ENCODE measurements around the gene IL18RAP. TPM values are rescaled to one million over a fixed set of nuclear protein-coding genes. Genes with fewer than 3 reads are reported as not detected.

IL18RAP gene
- total RNA-seq, 1 donor from 2014 or later, result 40.3 TPM

DNA sequence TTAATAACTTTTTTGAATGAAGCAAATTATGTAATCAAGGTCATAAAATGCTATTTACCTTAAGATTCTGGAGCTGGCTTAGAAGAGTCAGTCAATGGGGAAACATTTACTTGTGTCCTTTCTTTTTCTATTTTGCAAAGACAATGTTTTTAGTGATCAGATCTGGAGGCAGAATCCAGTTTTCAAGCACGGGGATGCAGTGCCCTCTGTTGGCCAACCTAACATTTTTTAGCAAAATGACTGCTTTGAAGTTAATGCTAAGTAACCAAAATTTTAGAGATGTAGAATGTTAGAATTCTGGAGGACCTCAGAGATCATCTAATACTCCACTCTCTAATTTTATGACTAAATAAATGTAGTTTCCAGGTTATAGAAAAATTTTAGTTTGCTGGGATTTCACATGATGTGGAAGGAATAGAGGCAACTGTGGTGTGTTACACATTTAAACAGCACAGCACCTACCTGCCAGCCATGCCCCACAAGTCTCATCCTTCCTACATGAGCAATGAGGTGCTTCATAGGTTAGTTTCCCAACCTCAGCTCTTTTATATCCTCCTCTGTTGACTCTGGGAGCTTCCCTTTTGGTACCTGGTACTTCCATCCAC, 26.5 kb downstream of the IL18RAP start:
- intact Hi-C loops (cut with micrococcal nuclease), result loop anchor here (1.0 kb wide), 7 partner anchors 93 to 565 kb away; no protein-coding TSS in a partner anchor

DNA sequence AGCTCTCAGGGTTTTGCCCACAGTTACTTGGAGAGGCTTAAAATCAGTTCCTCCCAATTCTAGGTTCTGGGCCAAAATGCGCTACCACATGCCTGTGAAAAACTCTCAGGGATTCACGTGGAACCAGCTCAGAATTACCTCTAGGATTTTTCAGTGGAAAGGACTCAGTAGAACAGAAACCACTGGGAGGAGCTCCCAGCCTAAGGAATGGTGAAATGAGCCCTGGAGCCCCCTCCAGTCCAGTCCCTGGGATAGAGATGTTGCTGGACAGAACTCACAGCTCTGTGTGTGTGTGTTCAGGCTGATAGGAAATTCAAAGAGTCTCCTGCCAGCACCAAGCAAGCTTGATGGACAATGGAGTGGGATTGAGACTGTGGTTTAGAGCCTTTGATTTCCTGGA, 29.0 kb downstream of the IL18RAP start:
- intact Hi-C loops (cut with micrococcal nuclease), result no loop called here

DNA sequence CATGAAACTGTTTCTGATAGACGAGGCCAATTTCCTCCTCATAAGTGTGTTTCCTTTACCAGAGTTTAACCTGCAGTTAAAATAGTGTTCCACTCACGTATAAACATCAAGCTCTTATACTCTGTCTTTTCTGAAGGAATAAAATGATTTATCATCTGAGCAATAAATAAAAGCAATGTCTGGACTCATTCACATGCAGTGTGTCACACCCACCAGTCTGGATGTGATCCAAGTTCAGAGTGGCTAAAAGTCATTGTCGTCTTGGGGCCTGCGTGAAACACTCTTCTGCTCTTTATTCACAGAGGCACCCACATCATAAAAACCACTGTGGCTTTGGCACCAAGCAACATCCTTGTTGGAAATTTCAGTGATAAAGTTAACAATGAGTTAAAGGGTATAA, 30.5 kb downstream of the IL18RAP start:
- intact Hi-C loops (cut with micrococcal nuclease), result no loop called here

DNA sequence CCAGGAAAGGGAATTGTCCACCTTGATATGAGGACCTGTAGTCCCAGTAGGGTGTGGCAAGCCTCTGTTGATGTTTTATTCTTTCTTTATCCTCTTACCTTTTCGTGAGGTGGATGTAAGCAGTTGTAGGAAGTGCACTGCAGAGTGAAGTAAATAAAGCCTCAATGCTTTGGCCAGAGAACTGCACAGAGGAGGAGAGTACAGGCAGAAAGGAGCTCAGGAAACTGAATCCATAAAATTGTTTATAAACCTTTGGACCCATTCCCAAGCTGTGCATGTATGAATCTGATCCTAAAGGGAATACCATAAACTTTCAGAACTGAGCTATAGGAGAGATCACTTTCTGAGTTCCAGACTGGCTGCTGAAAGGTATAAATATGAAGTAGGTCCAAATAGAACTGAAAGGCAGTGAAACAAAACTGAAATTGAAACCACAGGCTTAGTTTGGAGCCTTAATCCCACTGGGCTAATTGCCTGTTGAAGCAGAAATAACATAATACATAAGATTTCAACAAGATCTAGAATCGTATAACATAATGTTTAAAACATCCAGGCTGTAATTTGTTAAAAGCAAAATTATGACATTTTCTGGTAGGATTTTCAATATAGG, 32.2 kb downstream of the IL18RAP start:
- intact Hi-C loops (cut with micrococcal nuclease), result no loop called here

DNA sequence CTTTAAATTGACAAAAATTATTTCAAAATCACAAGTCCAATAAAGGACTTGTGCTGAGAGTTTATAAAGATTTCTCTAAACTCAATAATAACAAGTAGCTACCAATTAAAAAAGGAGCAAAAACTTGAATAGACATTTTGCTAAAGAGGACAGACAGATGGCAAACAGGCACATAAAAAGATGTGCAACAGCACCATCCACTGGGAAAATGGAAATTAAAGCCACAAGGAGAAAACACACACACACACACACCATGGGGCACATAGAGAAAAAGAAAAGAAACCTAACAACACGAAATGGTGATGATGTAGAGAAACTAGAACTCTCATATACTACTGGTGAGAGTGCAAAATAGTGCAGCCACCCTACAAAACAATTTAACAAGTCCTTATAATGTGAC, 37.5 kb downstream of the IL18RAP start:
- intact Hi-C loops (cut with micrococcal nuclease), result no loop called here

DNA sequence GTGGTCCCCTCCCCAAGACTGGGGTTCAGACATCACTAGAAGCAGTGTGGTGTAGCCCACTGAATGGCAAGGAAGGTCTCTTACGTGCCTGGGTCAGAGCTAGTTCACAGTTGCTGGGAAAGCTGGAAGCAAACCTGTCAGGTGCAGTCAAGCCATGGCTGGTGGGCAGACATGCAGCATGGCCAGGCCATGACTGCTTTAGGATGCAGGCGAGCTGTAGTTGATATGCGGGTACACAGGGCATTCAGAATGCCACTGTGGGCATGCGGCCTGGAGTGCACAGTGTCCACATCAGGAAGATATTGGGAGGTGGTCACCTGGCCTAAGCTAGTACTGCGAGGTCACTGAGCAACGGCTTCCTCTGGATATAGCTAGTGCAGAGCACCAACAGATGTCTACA, 38.2 kb downstream of the IL18RAP start:
- intact Hi-C loops (cut with micrococcal nuclease), result no loop called here

DNA sequence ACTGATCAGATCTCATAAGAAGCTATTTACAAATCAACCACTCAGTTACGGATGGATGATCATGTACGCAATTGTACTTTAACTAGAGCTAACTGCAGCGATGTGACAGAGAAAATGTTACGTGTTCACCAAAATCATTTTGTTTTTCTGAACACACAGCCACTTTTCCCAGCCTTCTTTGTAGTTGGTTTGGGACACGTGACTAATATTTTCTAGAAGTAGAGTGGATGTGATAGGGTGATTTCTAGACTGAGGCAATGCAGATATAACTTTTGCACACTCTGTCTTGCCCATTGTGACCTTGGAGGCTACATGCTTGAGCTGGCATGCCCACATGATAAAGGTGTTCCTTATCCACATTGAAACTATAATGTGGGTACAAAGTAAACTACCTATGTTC, 40.2 kb downstream of the IL18RAP start:
- intact Hi-C loops (cut with micrococcal nuclease), result no loop called here

DNA sequence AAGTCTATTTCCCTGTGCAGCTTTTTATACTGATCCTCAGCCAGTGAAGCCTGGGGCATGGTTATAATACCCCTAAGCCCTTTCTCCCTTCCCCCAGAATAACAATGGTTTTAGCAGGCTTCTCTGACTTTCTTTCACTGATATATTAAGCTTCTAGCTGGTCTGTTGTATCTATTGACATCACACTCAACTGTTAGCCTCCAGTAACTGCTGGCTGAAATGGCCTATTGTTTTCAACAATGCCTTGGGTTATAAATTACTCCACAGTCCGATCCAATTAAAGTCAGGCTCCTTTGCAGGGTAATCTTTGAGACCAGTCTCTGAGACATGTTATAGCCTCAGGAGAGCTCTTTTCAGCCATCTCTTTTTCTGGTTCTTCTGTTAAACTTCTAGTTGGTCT, 47.2 kb downstream of the IL18RAP start:
- intact Hi-C loops (cut with micrococcal nuclease), result no loop called here

DNA sequence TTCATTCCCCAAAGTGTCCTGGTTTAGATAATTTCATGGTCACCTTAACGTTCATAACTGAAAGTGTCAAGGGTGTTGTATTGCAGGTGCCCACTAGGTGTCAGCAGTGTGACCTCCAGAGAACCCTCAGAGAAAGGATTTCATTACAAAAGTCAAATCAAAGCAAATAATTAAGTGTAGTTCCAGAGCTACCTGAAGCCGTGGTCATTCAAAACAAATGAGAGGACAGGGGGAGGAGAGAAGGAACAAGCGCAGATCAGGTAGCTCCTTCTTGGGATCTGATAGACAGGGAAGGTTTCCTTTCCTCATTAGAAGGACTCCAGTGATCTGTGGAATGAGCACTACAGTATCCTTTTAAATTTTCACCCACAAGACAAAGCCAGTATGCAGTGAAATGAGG, 50.1 kb downstream of the IL18RAP start, which contains the start of gene SLC9A4:
Gene SLC9A4, plus strand, starts transcription at position 207 of the 400 bp plus-strand sequence. CDS start 534 bp downstream, outside the sequence.
- intact Hi-C loops (cut with micrococcal nuclease), result loop anchor here (1.0 kb wide), 5 partner anchors 47 to 333 kb away; no protein-coding TSS in a partner anchor

DNA sequence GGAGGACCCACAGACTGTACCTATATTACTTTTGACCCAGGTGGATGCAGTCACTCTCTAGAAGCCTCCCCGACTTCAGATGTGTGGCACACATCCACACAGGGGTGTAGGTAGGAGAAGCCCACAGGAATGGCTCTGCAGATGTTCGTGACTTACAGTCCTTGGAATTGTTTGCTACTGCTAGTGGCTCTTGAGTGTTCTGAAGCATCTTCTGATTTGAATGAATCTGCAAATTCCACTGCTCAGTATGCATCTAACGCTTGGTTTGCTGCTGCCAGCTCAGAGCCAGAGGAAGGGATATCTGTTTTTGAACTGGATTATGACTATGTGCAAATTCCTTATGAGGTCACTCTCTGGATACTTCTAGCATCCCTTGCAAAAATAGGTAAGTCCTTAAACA, 50.7 kb downstream of the IL18RAP start:
- intact Hi-C loops (cut with micrococcal nuclease), result loop anchor here (1.0 kb wide), 5 partner anchors 47 to 333 kb away; no protein-coding TSS in a partner anchor

DNA sequence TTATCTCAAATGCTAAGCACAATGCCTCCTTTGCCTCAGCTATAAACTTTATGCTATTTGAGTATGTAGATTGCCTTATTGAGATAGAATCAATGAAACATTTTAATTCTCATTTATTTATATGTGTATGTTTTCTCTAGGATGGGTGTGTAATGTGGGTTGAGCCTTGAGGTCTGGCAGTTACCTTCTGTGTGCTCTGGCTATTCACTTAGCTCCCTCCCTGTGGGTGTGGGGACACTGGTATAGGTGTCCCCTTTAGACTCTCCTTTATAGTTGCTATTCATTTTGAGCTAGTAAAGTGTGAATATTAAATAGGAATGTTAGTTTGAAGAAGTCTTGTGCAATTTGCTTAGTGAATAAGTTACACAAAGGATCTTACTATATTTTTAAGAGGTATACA, 51.8 kb downstream of the IL18RAP start:
- intact Hi-C loops (cut with micrococcal nuclease), result no loop called here

DNA sequence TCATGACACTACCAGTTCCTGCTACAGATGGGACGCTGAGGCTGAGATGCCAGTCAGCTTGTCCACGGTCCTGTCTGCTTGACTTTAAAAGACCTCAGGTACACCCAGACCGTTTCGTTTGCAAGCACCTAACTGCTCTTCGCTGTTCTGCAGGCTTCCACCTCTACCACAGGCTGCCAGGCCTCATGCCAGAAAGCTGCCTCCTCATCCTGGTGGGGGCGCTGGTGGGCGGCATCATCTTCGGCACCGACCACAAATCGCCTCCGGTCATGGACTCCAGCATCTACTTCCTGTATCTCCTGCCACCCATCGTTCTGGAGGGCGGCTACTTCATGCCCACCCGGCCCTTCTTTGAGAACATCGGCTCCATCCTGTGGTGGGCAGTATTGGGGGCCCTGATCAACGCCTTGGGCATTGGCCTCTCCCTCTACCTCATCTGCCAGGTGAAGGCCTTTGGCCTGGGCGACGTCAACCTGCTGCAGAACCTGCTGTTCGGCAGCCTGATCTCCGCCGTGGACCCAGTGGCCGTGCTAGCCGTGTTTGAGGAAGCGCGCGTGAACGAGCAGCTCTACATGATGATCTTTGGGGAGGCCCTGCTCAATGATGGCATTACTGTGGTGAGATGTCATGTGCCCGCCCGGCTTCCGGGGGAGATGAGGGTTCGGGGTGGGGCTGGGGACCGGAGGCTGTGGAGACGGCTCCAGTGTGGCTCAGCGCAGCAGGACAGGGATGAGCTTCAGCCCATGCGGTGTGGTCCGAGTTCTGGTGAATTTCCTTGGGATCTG, 55.9 kb downstream of the IL18RAP start:
- intact Hi-C loops (cut with micrococcal nuclease), result no loop called here

DNA sequence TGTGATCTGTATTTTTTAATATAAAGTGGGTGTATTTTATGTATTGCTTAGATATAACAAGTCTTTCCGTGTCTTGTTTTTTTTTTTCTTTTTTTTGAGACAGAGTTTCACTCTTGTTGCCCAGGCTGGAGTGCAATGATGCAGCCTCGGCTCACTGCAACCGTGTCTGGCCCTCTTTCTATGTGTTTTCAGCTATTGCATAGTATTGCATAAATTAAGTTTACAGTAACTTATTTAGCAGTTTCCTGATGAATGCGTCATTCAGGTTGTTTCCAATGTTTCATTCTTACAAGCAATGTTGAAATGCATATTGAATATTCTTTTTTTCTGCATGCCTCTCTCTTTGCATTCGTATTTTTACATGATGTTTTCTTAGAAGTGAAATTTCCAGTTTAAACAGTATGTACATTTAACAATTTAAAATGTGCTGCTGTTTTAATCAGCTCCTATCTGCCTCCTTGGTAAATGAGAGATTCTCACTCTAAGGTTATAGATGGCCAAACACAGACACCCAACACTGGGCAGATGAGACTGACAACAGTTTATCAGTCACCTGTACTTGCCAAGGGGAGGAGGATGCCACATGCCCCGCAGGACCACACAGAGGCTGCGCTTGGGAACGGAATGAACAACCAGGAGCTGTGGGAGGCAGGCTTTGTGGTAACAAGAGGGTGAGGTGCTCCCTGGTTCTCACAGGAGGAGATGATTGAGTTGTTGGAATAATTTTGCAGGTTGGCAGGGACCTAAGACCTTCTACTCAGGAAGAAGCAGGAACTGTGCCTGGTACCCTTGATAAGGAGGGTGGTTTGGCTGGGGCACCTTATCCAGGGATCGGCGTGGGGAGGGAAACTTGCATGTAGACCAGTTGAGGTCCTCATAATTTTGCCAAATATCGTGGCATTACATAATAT, 57.6 kb downstream of the IL18RAP start:
- intact Hi-C loops (cut with micrococcal nuclease), result no loop called here

DNA sequence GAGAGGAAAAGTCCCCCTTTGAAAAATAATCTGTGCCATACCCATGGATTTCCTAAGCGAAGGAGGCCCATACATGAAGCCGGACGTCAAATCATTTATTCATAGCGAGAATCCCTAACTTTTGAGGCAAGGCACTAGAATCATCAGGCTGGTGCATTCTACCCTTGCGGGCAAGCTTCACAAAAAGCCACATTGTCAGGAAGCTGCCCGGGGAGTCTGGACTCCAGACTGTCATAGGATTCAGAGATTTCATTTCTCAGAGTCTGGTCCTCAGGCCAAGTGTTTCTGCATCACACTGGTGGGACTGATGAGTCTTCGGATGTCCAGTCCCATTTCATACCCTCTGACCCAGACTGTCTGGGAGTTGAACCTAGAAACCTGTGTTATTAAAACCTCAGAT, 59.0 kb downstream of the IL18RAP start:
- intact Hi-C loops (cut with micrococcal nuclease), result no loop called here

DNA sequence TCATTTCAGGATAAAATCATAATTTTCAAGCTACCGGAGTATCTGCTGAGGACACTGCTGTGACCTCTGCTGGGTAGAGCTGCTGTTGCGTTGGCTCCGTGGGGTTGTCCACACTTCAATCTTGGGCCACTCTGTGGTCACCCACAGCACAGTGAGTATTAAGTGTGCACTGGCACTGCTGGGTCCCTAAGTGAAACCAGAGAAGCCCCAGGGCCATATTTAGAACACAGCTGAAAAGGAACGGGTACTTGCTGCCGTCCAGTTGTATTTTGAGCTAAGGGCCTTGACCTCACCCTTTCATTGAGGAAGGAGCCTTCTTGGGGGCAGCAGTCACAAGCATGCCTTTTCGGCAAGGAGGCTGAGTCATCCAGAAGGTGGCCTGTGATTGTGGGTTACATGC, 60.1 kb downstream of the IL18RAP start:
- intact Hi-C loops (cut with micrococcal nuclease), result no loop called here

DNA sequence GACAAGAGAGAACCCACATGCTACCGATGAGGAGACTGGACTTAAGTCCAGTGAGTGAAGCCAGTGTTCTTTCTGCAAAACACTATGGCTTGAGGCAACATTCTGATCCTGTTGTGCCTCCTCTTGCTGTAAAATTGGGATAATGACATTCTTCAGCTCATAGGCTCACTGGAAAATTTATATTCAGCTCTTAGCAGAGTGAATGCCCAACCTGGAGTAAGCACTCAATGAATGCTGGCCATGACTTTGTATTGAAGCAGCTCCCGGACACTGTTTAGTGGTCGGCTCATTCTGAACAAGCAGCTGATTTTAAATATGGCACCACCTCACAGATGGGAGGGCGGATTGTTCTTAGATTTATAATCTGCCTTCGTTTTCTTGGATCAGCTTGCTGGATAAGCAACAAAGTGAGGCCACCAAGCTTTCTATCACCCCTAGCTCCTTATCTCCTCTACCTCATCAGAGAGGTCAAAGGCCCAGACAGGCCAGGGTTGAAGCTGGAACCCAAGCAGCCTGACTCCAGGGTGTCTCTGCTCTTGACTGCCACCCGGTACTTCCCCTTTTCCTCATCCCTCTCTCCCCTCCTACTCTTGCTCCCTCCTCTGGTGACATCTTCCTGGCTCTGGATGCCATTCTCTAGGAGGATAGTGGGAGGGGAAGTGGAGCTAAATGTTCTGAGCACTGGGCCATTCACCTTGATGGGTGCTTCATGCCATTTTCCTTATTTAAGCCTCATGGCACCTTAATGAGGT, 61.5 kb downstream of the IL18RAP start:
- intact Hi-C loops (cut with micrococcal nuclease), result no loop called here

DNA sequence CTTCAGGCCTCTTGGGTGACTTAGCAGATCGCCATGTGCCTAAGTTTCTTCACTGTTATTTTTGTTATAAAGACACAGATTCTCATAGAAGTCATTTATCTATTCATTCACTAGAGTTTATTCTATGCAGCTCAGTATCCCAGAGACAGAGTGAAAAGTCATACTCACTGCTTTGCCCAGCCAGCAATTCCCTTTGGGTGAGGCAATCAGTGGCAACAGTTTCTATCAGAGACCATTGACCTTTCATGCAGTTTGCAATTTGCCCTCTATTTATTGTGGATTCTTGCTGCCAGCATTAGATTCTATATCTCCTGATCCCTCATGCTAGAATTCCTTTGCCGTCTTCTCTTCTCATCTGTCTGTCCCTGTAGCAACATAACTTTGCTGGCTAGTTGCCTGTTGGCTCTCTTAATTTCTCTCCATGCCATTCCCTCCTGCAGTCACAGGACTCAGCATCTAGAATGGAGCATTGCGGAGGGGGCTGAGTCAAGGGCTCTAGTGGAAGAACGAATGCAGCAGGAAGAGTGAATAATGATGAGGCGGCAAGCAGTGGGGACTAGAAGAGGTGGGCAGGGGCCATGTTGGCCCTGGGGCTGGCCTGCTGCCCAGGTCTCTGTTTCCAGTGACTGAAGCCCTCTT, 62.3 kb downstream of the IL18RAP start:
- intact Hi-C loops (cut with micrococcal nuclease), result no loop called here

DNA sequence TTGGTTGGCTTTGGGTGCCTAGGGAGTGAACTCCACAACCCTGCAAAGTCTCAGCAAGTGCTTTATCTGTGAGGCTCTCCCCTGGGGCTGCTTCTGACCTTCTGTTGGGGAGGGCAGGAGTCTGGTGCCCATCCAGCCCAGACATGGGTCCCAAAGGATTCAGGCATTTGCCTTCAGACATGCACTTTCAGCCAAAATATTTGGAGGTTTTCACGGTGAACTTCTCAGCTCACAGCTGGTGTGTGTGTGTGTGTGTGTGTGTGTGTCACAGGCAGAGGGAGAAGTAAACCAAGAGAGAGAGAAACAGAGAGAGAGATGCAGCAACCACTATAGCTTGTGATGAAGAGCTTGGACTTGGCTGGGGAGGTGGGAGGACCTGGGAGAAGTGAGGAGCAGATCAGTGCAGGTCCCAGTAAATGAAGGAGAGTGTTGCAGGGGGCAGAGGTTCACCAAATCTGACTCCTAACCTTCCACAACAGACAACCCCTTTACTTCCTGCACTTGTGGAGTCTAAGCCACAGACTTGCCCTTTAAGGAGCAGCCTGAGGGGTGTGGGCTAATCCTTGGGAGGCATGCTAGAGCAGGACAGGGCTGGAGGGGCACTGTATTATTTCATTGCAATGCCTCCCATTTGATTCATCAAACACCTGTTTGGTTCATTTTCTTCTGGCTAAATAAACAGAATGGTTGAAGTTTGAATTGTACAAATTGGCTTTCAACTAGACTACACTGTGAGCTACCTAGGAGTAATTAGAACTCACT, 64.2 kb downstream of the IL18RAP start:
- intact Hi-C loops (cut with micrococcal nuclease), result no loop called here

DNA sequence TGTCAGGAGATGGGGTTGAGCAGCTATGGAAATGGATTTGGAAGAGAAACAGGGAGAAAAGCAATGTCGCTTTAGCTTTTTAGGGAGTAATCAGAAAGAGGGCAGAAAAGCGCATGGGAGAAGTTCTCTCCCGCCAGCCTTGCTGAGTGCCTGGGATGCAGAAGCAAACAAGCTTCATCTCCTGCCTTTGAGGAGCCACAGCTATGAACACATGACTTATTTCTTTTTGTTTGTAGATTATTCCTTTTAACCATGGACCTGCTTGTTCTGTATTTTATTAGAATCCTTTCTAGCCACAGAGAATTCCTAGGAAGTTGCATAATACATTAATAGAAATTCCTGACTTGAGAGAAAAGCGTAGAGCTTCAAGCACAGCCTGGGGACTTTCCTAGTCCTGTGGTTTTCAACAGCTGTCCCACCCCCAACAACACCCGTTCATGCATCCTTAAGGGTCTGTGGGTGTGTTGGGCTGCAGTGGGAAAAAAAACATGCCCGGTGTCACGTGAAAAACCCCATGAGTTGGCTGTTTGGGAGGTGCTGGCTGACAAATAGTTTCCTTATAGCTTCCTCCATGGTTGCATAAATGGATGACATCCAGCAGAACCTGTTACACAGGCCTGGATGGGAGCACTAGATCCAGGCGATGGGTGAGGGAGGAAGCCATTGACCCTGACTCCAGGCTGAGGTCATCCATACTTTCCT, 65.0 kb downstream of the IL18RAP start:
- intact Hi-C loops (cut with micrococcal nuclease), result no loop called here

Measured in T-helper 1 cell treated with Interleukin-12 subunit alpha and Interleukin-12 subunit beta and Interleukin-4 antibody, amounts not matched to agents 30 ng/mL and 1 ng/mL, for 36 hours (primary cell).